HK-2 (cell line): ENCODE measurements around the gene PGM2.
"Not testable (repeated sequence)": the region's sequence is repeated elsewhere in the genome, so short reads cannot be mapped to it uniquely, and the experiment has no call there.

Source experiments
- DNase-seq: peaks from one replicate; pipeline ENCODE4 v3.0.0-alpha.2; 2018; ENCODE audit not compliant: unreplicated experiment

The PGM2 gene

GRCh38 chr4:37818752-37819151 is 7.7 kb upstream of the PGM2 start:
- no peak for DNase-seq

DNA sequence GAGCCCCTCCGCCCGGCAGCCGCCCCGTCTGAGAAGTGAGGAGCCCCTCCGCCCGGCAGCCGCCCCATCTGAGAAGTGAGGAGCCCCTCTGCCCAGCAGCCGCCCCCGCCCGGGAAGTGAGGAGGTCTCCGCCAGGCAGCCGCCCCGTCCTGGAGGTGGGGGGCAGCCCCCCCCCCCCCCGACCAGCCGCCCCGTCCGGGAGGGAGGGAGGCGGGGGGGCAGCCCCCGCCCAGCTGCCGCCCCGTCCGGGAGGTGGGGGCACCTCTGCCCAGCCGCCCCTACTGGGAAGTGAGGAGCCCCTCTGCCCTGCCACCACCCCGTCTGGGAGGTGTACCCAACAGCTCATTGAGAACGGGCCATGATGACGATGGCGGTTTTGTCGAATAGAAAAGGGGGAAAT is 6.0 kb upstream of the PGM2 start:
- DNase-seq: not testable (repeated sequence)

- no peak for DNase-seq
Observed at GRCh38 chr4:37821953-37822605, 4.4 kb upstream of the PGM2 start.

DNA sequence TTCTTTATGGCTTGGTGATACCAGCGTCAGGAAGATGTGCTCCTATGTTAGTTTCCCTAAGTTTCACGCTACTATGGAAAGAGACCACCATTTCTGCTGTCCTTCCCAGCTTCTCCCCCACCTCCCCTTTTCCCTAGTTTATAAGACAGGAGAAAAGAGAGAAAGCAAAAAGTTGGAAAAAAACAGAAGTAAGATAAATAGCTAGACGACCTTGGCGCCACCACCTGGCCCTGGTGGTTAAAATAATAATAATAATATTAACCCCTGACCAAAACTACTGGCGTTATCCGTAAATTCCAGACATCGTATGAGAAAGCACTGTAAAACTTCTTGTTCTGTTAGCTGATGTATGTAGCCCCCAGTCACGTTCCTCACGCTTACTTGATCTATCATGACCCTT is 985 bp upstream of the PGM2 start:
- DNase-seq: not testable (repeated sequence)

DNA sequence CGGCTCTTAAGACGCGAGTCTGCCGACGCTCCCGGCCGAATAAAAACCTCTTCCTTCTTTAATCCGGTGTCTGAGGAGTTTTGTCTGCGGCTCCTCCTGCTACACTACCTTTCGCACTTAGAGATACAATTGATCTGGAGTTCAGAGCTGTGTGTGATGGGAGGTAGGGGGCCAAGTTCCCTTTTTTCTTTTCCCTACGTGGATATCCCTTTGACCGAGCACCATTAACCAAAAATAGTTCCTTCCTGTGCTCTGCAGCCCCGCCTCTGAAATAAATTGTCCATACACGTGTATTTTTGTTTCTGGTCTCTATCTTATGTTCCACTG is 555 bp upstream of the PGM2 start:
- DNase-seq: peak; percentile 20

GRCh38 chr4:37827030-37827685 is 672 bp downstream of the PGM2 start:
- no peak for DNase-seq

- DNase-seq: no peak
Observed at GRCh38 chr4:37827802-37828321, 1.4 kb downstream of the PGM2 start.

DNA sequence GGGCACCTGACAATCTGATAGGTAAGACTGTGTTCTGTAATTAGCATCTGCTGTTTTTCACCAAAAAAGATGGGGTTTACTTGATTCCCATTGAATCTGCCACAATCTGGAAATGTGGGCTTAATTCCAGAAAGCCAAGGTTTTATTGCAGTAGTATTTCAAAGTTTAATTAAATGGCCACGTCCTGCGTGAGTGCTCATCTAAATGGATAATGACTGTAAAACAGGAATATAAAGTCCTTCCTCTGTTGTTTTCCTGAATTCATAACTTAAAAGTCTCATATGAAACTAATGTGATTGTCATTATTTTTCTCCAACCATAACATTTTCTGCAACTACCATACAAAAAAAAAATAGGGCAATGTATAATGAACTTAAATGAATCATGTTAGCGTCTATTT is 2.4 kb downstream of the PGM2 start:
- DNase-seq: no peak

- no peak for DNase-seq
Observed at GRCh38 chr4:37830640-37831039, 4.2 kb downstream of the PGM2 start.

DNA sequence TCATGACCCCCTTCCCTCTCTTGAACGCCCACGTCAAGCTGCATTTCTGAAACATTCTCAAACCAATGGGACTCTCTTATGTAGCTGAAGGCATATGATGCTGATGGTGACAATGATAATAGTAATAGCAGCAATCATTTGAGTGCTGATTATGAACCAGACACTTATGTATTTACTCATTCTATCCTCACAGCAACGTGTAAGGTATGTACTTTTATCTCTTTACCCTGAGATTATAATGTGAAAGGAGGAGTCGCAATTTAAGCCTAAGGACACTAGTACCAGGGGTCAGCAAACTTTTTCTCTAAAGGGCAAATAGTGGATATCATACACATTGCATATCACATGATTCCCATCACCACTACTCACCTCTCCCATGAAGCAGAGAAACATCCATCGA is 8.5 kb downstream of the PGM2 start:
- no peak for DNase-seq

DNA sequence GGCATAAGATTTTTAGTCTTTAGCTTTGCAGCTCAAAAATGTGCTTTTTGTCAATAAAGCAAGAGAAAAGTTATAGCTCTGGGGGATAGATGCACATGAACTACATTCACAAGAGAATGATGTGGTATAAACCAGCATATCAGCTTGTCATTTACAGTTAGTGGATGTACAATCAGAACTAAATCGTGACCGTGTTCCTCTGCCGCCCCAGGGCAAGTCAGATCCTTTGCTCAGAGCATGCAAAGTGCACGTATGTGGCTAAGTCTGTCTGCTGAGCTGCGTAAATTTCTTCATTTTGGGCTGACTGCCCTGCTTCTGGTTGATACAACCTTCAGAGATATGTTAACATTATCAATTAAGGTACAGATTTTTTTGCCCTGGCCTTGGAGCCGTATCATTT is 9.3 kb downstream of the PGM2 start:
- no peak for DNase-seq

DNA sequence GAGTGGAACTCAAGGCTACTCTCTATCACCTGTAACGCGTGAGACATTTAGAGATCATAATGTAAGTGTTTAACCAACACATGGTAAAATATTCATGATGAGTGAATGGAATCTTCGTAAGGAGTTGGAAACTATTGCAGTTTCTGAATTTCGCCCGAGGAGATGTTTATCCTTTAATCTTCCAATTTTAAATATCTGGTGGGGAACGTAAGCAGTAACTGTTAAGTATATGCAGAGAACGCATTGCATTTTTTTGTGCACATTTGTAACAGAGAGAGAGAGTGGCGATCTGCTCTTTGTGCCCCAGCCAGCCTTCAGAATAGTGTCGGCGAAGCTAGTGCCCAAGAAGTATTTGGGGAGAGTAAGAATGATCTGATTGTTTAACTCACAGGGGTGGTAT is 9.8 kb downstream of the PGM2 start:
- DNase-seq: no peak

GRCh38 chr4:37836838-37837440 is 10.5 kb downstream of the PGM2 start:
- no peak for DNase-seq

- DNase-seq: no peak
Observed at GRCh38 chr4:37837446-37837845, 11.0 kb downstream of the PGM2 start.

DNA sequence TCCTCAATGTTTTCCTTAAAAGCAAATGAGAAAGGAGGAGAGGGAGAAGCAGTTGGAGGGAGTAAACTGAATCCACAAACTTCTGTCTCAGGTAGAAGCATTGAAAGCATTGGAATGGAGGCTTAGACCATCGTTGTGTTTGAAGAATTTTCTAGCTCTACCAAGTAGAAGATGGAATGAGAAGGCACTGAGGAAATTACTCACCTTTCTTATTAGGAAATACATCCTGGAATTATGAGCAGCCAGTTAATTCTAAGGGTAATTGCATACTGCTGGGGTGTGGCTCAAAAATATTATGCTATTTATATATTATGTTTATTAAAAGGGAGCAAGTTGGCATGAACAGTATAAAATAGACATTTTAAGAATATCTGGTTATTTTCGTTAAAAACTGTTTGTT is 12.9 kb downstream of the PGM2 start:
- no peak for DNase-seq

DNA sequence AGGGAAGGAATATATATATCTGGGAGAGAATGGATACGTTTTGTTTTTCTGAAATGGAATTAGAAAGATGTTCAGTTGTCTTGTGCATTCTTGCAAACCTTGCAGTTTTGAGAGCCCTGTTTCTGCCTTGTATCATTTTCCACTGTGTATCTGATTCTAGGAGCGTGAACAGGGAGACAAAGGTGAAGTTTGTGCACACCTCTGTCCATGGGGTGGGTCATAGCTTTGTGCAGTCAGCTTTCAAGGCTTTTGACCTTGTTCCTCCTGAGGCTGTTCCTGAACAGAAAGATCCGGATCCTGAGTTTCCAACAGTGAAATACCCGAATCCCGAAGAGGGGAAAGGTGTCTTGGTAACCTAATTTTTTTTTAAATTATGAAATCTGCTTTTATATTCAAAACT is 17.7 kb downstream of the PGM2 start:
- DNase-seq: no peak

DNA sequence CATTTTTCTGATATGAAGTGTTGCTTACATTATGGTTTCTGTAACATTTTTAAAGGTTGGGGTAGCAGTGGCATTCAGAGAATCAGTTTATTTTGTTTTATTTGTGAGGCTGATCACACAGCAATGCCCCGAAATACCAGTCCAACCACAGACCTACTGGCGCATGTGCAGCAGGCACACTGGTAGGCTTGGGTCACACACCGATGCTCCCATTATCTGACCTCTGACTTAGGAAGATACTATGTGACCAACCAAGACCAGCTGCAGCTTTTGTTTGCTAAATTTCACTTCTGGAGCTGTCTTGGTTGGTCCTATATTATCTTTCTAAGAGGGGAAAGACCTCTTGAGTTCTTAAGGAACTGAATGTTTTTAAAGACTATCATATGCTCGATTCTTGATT is 18.7 kb downstream of the PGM2 start:
- DNase-seq: no peak

DNA sequence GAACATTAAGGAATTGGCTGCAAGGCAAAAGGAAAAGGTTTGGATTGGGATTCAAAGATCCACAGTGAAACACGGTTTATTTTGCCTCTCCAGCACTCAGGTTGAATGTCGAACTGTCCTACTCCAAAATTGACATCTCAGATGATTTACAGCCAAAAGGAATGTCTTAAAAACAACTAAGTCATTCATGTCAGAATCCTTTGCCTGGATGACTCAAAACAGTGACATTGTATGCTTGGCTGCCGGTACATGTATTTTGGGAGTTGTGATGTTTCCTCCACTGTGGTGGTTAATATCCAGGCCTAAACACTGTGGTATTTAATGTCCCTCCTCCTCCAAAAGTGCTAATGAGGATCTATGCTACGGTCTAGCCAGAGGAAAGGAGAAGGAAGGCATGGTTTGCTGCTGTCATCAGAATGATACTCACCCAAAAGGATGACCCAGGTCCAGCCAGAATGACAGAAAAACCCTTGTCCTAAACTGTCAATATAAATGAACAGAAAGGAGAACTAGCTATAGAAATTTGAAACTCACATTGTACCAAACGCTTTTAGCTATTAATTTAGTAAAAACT is 20.9 kb downstream of the PGM2 start:
- DNase-seq: no peak

DNA sequence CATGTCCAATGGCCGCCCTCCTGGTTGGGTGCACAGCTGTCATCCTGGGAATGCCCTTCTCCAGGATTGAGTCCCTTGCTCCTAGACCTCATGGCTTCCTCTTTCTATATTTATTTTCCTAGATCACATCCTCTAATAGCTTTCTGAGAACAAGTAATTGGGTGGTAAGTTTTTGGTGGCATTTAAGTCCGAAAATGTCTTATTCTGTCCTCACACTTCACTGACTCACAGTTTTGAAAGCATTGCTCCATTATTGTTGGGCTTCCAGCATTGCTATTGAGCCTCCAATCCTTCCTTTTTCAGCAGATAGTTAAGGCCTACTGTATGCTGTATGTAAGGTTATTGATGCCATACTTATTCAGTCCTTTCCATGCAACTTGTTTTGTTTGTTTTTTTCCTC is 25.9 kb downstream of the PGM2 start:
- no peak for DNase-seq

GRCh38 chr4:37858112-37858511 is 31.6 kb downstream of the PGM2 start:
- no peak for DNase-seq

GRCh38 chr4:37858872-37859271 is 32.4 kb downstream of the PGM2 start:
- DNase-seq: no peak

- no peak for DNase-seq
Observed at GRCh38 chr4:37860266-37860665, 33.8 kb downstream of the PGM2 start.

DNA sequence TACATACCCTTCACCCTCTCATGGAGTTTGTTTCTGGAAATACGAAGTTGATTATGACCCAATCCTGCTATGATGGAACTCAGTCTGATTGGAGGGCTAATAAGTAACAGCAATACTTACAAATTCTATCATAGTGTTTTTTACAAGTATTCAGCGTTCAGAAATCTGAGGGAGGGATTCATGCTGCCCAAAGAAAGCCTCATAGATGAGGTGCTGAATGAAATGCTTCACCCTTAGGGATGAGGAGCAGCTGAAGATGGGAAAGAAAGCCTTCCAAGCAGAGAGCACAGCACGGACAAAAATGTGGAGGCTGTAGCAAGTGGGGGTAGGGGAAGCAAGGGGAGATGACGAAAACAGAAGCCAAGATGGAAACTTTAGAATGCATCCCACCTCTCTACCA is 36.5 kb downstream of the PGM2 start:
- DNase-seq: no peak
